ENCODE measurements around the gene DNAJA3. TPM values are rescaled to one million over a fixed set of nuclear protein-coding genes. Genes with fewer than 3 reads are reported as not detected.
A peak's percentile ranks its signal among the peaks of the same experiment; 100 is the strongest.

DNAJA3 gene
- total and polyA plus RNA-seq, 8 donors, result 29.0 to 53.5 (median 35.6) TPM

DNA sequence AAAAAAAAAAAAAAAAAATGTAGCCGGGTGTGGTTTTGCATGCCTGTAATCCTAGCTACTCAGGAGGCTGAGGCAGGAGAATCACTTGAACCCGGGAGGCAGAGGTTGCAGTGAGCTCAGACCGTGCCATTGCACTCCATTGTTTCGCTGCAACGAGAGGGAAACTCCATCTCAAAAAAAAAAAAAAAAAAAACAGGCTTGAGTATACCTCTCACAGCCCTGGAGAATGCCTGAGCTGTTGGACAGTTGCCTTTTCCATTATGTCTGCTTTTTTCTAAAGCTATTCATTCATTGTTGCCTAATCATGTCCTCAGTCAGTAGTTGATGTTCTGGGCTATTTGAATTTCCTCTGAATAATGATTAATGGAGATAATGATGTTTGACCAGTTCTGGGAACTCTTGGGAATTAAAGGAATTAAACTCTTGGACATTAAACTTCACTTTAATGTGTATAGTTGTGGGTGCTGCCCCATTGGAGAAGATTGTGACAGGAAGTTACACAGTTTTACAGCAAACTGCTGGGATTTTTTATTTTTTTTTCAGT is 62.4 kb downstream of the DNAJA3 start:
- H3K27ac ChIP-seq, result peak overlapping the region; percentile 36 to 45
- H3K27me3 ChIP-seq, result no peaks in the 10 kb centered on the region
- DNase-seq (peak in 1 of 4 donors; percentile 46), ATAC-seq (peak; percentile 78)
- H3K4me3 ChIP-seq, result no peak overlapping the region
- TF ChIP-seq, protein P1, sequence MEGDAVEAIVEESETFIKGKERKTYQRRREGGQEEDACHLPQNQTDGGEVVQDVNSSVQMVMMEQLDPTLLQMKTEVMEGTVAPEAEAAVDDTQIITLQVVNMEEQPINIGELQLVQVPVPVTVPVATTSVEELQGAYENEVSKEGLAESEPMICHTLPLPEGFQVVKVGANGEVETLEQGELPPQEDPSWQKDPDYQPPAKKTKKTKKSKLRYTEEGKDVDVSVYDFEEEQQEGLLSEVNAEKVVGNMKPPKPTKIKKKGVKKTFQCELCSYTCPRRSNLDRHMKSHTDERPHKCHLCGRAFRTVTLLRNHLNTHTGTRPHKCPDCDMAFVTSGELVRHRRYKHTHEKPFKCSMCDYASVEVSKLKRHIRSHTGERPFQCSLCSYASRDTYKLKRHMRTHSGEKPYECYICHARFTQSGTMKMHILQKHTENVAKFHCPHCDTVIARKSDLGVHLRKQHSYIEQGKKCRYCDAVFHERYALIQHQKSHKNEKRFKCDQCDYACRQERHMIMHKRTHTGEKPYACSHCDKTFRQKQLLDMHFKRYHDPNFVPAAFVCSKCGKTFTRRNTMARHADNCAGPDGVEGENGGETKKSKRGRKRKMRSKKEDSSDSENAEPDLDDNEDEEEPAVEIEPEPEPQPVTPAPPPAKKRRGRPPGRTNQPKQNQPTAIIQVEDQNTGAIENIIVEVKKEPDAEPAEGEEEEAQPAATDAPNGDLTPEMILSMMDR (IDR thresholded peaks at IDR 0.05), result no peak
- H3K4me1 ChIP-seq, result peaks cover 8 to 36% of the 10 kb centered on the region in 2 donors
- intact Hi-C loops (cut with DNase I), result no loop called here
- H3K36me3 ChIP-seq, result peaks cover 0 to 53% of the 10 kb centered on the region in 2 donors
- no peaks in the 10 kb centered on the region for H3K9me3 ChIP-seq

DNA sequence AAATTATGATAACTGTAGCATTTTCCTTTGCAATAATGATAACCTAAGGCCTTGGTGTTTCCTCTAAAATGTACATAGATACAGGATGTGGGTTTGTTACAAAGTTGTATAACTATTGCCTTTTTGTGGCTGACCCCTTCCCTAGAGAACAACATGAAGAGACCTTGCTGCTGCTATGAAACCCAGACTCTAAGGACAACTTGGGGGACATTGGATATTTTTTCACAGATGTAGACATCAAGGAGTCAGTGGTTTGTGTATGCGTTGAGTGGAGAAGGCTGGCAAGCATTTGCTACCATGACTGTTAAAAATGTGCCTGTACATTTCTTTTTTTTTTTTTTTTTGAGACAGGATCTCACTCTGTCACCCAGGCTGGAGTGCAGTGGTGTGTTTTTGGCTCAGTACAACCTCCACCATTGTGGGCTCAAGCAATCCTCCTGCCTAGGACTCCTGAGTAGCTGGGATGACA is 62.9 kb downstream of the DNAJA3 start:
- H3K27ac ChIP-seq, result peak overlapping the region; percentile 36 to 45
- TF ChIP-seq, protein P1 (IDR thresholded peaks at IDR 0.05), result no peak
- no peaks in the 10 kb centered on the region for H3K27me3 ChIP-seq
- no peak overlapping the region for H3K4me3 ChIP-seq
- ATAC-seq (peak; percentile 7), DNase-seq (no peak)
- peaks cover 8 to 36% of the 10 kb centered on the region in 2 donors for H3K4me1 ChIP-seq
- intact Hi-C loops (cut with DNase I), result no loop called here
- no peaks in the 10 kb centered on the region for H3K9me3 ChIP-seq
- H3K36me3 ChIP-seq, result peaks cover 0 to 50% of the 10 kb centered on the region in 2 donors

DNA sequence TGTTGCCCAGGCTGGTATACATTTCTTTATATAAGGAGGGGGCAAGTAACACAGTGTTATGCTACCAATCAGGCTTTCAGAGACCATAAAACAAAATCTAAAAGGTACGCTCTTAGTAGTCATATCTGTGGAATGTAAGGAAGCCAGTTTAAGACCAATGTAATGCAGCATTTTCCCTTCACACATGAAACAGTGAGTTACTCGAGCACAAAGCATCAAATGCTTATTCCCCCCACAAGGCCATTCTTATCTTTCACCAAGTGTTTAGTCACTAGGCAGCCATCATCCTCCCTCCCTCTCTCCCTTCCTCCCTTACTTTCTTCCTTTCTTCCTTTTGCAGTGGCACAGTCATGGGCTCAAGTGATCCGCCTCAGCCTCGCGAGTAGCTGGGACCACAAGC is 63.4 kb downstream of the DNAJA3 start:
- DNase-seq (no peak), ATAC-seq (no peak)
- intact Hi-C loops (cut with DNase I), result no loop called here

DNA sequence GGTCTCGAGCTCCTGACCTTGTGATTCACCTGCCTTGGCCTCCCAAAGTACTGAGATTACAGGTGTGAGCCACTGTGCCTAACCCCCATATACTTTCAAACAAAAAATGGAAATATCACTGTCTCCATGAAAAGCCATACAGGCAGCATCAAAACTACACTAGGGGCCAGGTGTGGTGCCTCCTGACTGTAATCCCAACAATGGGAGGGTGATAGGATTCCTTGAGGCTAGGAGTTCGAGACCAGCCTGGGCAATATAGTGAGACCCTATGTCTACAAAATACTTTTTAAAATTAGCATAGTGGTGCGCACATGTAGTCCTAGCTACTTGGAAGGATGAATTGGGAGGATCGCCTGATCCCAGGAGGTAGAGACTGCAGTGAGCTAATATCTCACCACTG is 66.2 kb downstream of the DNAJA3 start:
- TF ChIP-seq, protein P1 (IDR thresholded peaks at IDR 0.05), result no peak
- no peak overlapping the region for H3K4me3 ChIP-seq
- no peak overlapping the region for H3K27ac ChIP-seq
- ATAC-seq, result no peak
- peaks cover 0 to 26% of the 10 kb centered on the region in 2 donors for H3K36me3 ChIP-seq
- H3K27me3 ChIP-seq, result no peaks in the 10 kb centered on the region
- H3K9me3 ChIP-seq, result no peaks in the 10 kb centered on the region
- peaks cover 8 to 38% of the 10 kb centered on the region in 2 donors for H3K4me1 ChIP-seq
- DNase-seq, result no peak
- intact Hi-C loops (cut with DNase I), result no loop called here

More for the DNA sequence above, 63.4 kb downstream of the DNAJA3 start:
- H3K36me3 ChIP-seq, result peaks cover 0 to 45% of the 10 kb centered on the region in 2 donors
- H3K27ac ChIP-seq, result peak overlapping the region; percentile 36 to 45
- no peak overlapping the region for H3K4me3 ChIP-seq
- TF ChIP-seq, protein P1 (IDR thresholded peaks at IDR 0.05), result no peak
- no peaks in the 10 kb centered on the region for H3K27me3 ChIP-seq
- no peaks in the 10 kb centered on the region for H3K9me3 ChIP-seq
- H3K4me1 ChIP-seq, result peaks cover 8 to 36% of the 10 kb centered on the region in 2 donors

DNA sequence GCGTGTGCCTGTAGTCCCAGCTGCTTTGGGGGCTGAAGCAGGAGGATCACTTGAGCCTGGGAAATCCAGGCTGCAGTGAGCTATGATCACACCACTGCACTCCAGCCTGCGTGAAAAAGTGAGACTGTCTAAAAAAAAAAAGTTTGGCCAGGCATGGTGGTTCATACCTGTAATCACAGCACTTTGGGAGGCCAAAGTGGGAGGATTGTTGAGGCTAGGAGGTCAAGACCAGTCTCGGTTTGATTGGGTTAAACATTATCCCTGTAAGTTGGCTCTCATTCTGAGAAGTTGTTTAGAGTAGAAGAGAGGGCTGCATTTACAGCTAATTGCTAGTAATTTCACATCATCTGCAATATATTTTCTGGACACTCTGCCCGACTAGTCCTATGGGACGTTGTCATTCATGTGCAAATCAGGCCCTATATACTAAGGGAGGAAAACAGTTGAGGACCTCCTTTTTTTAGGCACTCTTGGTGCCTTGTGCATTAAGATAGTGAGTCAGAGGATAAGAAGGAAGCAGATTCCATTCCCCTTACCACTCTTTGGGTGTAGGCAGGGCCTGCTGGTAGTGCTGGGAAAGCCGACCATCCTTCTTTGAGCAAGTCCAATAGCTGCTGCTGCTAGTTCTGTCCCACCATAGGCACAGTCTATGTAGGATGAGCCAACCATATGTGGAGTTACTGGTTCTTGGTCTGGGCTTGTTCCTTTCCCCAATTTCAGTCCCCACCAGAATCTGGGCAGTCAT is 69.2 kb downstream of the DNAJA3 start:
- no peak overlapping the region for H3K4me3 ChIP-seq
- TF ChIP-seq, protein P1 (IDR thresholded peaks at IDR 0.05), result no peak
- ATAC-seq, result peak; percentile 76
- peaks cover 0 to 14% of the 10 kb centered on the region in 2 donors for H3K4me1 ChIP-seq
- DNase-seq, result no peak
- H3K27ac ChIP-seq, result peak overlapping the region in 1 of 2 donors; percentile 6
- H3K27me3 ChIP-seq, result no peaks in the 10 kb centered on the region
- intact Hi-C loops (cut with DNase I), result no loop called here
- H3K9me3 ChIP-seq, result no peaks in the 10 kb centered on the region
- H3K36me3 ChIP-seq, result peaks cover 0 to 26% of the 10 kb centered on the region in 2 donors
